Uterus (tissue), 2 donors: ENCODE results near the gene SEC24D.
A peak's percentile ranks its signal among the peaks of the same experiment; 100 is the strongest.

ENCODE experiments used
- POLR2A ChIP-seq, 2 donors: fragments of 450-650 bp; IDR thresholded peaks; one replicate each; pipeline ENCODE4 v1.6.1; 2016; ENCODE audit warnings: antibody characterized with exemption in 2 of 2, mild to moderate bottlenecking in 1 of 2, moderate library complexity in 1 of 2
- TF ChIP-seq, protein P1 (sequence below), 4 experiments: fragments of 200-600 bp in 2 of 4; fragments of 450-650 bp in 2 of 4; sonication (generic) in 2 of 4; IDR thresholded peaks; one replicate each; pipeline ENCODE4 v1.5.1; 2016 to 2019; ENCODE audit warnings: antibody characterized with exemption in 4 of 4, mild to moderate bottlenecking in 2 of 4, moderate library complexity in 1 of 4

DNA sequence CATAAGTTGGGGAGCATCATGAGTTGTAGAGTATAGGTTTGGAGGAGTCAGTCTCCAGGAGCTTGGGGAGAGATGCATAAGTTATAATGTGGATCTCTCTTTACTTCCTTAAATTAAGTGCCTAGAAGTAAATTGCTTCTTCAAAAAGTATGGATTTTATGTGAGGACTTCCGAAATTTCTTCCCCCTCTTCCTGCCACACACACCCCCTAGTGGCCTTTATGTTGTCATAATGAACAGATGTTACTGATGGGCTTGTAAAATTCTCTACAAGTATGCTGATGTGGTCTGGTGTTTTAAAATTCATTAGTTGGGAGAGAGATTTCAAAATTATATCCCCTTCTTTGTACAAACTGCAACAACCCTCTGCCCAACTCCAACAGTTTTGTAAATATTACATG, 153.0 kb downstream of the SEC24D start:
- TF ChIP-seq, protein P1, sequence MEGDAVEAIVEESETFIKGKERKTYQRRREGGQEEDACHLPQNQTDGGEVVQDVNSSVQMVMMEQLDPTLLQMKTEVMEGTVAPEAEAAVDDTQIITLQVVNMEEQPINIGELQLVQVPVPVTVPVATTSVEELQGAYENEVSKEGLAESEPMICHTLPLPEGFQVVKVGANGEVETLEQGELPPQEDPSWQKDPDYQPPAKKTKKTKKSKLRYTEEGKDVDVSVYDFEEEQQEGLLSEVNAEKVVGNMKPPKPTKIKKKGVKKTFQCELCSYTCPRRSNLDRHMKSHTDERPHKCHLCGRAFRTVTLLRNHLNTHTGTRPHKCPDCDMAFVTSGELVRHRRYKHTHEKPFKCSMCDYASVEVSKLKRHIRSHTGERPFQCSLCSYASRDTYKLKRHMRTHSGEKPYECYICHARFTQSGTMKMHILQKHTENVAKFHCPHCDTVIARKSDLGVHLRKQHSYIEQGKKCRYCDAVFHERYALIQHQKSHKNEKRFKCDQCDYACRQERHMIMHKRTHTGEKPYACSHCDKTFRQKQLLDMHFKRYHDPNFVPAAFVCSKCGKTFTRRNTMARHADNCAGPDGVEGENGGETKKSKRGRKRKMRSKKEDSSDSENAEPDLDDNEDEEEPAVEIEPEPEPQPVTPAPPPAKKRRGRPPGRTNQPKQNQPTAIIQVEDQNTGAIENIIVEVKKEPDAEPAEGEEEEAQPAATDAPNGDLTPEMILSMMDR (IDR thresholded peaks at IDR 0.05), result peak in 1 of 4 experiments; percentile 17
- no peak for TF ChIP-seq POLR2A (IDR thresholded peaks at IDR 0.05)
